OCI-LY7 (cell line): ENCODE data around the gene MORN5. TPM values are rescaled to one million over a fixed set of nuclear protein-coding genes. Genes with fewer than 3 reads are reported as not detected.

Experiments used
- BruUV-seq: library from RNA; stranded (reverse); fragments of 400-500 nt; replicated peaks from 2 replicates; lab custom pipeline; 2021; lab: Mats Ljungman, UMichigan
- CTCF ChIA-PET: fragments of 300-600 bp; sonication (Branson Sonifier 250); formaldehyde crosslinking; loops from one replicate; lab custom pipeline; 2022; ENCODE audit warnings: antibody characterized with exemption; ENCODE audit not compliant: unreplicated experiment; lab: Charles Lee
- POLR2A ChIA-PET: fragments of 300-600 bp; sonication (Branson Sonifier 250); formaldehyde crosslinking; loops from one replicate; lab custom pipeline; 2022; ENCODE audit warnings: antibody characterized with exemption; lab: Charles Lee
- DNase-seq: peaks from one replicate; pipeline ENCODE4 v3.0.0-alpha.2; 2015; ENCODE audit warnings: low spot score
- H2AFZ ChIP-seq: fragments of 200-600 bp; sonication (generic), shearing (Covaris generic); 2 replicates; pipeline ENCODE4 v1.6.1; 2014; ENCODE audit warnings: mild to moderate bottlenecking, antibody characterized with exemption, low read length, moderate library complexity
- H3K27ac ChIP-seq: fragments of 200-600 bp; sonication (generic); 2 replicates; pipeline ENCODE4 v1.5.1; 2014; ENCODE audit warnings: mixed run types, low read depth, mild to moderate bottlenecking, moderate library complexity, low read length, inconsistent platforms; ENCODE audit not compliant: poor library complexity, severe bottlenecking
- H3K36me3 ChIP-seq: fragments of 200-600 bp; sonication (generic); 2 replicates; pipeline ENCODE4 v1.6.1; 2014; ENCODE audit warnings: mild to moderate bottlenecking, antibody characterized with exemption, low read length, moderate library complexity, mixed read lengths; ENCODE audit not compliant: insufficient read depth
- H3K4me1 ChIP-seq: fragments of 200-600 bp; sonication (generic); 2 replicates; pipeline ENCODE4 v1.5.1; 2014; ENCODE audit warnings: mild to moderate bottlenecking, low read length; ENCODE audit not compliant: insufficient read depth, poor library complexity, severe bottlenecking
- H3K4me2 ChIP-seq: fragments of 200-600 bp; sonication (generic); 2 replicates; pipeline ENCODE4 v1.6.1; 2014; ENCODE audit warnings: mild to moderate bottlenecking, low read length
- H3K4me3 ChIP-seq: fragments of 200-600 bp; sonication (generic); 2 replicates; pipeline ENCODE4 v1.5.1; 2014; ENCODE audit warnings: mild to moderate bottlenecking, low read depth, low read length; ENCODE audit not compliant: poor library complexity, severe bottlenecking
- H3K79me2 ChIP-seq: fragments of 200-600 bp; sonication (generic); 2 replicates; pipeline ENCODE4 v1.6.1; 2016; ENCODE audit warnings: low read depth, mild to moderate bottlenecking, low read length, moderate library complexity, mixed read lengths; ENCODE audit not compliant: insufficient read depth
- H3K9me2 ChIP-seq: fragments of 200-600 bp; sonication (generic); 2 replicates; pipeline ENCODE4 v1.6.1; 2016; ENCODE audit warnings: mild to moderate bottlenecking, low read length, mixed read lengths; ENCODE audit not compliant: insufficient read depth
- H3K9me3 ChIP-seq: fragments of 200-600 bp; sonication (generic); 2 replicates; pipeline ENCODE4 v1.6.1; 2014; ENCODE audit warnings: mild to moderate bottlenecking, mixed run types, low read length, mixed read lengths
- H4K20me1 ChIP-seq: fragments of 200-600 bp; sonication (generic); 2 replicates; pipeline ENCODE4 v1.6.1; 2014; ENCODE audit warnings: mild to moderate bottlenecking, antibody characterized with exemption, low read length, moderate library complexity, mixed read lengths; ENCODE audit not compliant: insufficient read depth
- EZH2phosphoT487 ChIP-seq: fragments of 200-600 bp; sonication (generic); IDR thresholded peaks from 2 replicates; pipeline ENCODE4 v1.6.1; 2018; ENCODE audit warnings: low read depth, borderline replicate concordance, mild to moderate bottlenecking, mixed run types, antibody characterized with exemption, low read length, moderate library complexity, mixed read lengths
- intact Hi-C: fragments of 100-400 bp; cut with micrococcal nuclease; formaldehyde crosslinking; loops from one replicate; pipeline ENCODE4 v1.10.0; 2022; ENCODE audit not compliant: unreplicated experiment
- total RNA-seq, 2 experiments: library from RNA; depleted of rRNA in 1 of 2; stranded (reverse); fragments of >200 nt in 1 of 2; shearing (Covaris generic) in 1 of 2; gene quantifications; 2 replicates each; pipeline ENCODE4 v1.2.3, GENCODE V29; 2014 to 2022
- TF ChIP-seq, protein P1 (sequence below): fragments of 200-600 bp; sonication (generic); conservative IDR thresholded peaks from 2 replicates; pipeline ENCODE4 v1.5.1; 2014; ENCODE audit warnings: mild to moderate bottlenecking, antibody characterized with exemption, low read length, moderate library complexity, mixed read lengths

MORN5 gene
- total RNA-seq, 2 experiments from 2014 or later = not detected

DNA sequence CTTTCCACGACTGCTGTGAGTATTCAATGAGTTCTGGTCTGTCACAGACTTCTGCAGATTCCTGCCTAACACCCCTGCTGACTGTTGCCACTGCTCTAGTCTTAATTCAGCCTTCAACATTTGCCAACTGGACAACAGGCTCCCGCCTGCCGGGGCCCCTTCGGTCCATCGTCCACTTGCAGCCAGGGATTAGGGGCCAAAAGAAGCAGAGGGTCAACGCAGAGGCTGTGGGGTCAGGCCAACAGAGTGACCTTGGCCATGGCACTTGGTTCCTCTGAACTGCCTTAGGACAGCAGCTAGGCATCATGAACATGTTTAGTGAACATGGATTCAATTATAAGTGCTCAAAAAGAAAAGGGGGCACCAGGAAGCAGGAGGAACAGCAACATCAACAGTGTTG is 28.7 kb downstream of the MORN5 start:
- H3K9me3 ChIP-seq = no peaks in the 10 kb centered on the region
- ChIA-PET POLR2A (interaction anchor here (0.8 kb wide), 1 partner anchor 15 kb away, joined by 4 read pairs; no protein-coding TSS in a partner anchor), CTCF (no interaction called here)
- no peak for DNase-seq
- no peak for TF ChIP-seq EZH2phosphoT487
- TF ChIP-seq, protein P1, sequence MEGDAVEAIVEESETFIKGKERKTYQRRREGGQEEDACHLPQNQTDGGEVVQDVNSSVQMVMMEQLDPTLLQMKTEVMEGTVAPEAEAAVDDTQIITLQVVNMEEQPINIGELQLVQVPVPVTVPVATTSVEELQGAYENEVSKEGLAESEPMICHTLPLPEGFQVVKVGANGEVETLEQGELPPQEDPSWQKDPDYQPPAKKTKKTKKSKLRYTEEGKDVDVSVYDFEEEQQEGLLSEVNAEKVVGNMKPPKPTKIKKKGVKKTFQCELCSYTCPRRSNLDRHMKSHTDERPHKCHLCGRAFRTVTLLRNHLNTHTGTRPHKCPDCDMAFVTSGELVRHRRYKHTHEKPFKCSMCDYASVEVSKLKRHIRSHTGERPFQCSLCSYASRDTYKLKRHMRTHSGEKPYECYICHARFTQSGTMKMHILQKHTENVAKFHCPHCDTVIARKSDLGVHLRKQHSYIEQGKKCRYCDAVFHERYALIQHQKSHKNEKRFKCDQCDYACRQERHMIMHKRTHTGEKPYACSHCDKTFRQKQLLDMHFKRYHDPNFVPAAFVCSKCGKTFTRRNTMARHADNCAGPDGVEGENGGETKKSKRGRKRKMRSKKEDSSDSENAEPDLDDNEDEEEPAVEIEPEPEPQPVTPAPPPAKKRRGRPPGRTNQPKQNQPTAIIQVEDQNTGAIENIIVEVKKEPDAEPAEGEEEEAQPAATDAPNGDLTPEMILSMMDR = no peak
- H4K20me1 ChIP-seq = no peaks in the 10 kb centered on the region
- no peaks in the 10 kb centered on the region for H3K4me1 ChIP-seq
- H3K4me2 ChIP-seq = no peak overlapping the region
- no peak overlapping the region for H2AFZ ChIP-seq
- BruUV-seq = no TSS peak
- no peak overlapping the region for H3K4me3 ChIP-seq
- no peak overlapping the region for H3K27ac ChIP-seq
- intact Hi-C loops = no loop called here
- H3K9me2 ChIP-seq = no peaks in the 10 kb centered on the region
- H3K36me3 ChIP-seq = no peaks in the 10 kb centered on the region
- H3K79me2 ChIP-seq = no peaks in the 10 kb centered on the region

DNA sequence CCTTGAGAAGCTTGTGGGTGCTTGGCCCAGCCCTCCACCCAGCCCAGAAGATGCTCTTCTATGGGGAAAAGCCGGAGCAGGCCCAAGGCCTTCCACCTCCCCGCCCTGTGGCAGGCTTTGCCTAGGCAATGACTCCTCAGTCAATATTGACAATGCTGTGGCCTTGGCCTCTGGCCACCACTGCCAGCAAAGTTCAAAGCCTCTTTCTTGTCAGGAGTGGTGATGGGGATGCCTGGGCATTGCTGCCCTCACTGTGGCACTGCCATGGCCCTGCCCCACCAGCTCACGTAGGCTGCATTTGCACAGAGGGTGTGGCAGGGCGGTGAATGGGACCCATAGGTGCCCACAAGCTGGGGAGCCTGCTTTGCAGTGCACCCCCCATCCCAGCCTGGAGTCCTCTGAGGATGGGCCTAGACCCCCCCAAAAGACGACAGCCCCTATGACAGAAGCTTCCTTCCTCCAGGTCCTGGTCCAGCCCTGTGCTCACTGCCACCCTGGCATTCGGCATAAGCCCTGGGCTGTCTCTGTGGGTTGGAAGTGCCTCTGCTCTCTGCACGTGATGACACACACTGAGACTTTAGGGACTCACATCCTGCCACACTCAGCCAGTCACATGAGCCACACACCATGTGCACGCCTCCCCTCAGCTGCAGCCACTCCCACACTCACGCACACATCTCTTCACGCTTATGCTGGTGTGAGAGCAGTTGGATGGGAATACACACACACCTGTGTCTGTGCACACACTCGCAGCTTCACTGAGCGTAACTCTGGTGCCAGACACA is 31.1 kb downstream of the MORN5 start:
- ChIA-PET CTCF (no interaction called here), POLR2A (no interaction called here)
- intact Hi-C loops = no loop called here
- H3K4me1 ChIP-seq = no peaks in the 10 kb centered on the region
- H3K79me2 ChIP-seq = no peaks in the 10 kb centered on the region
- no peaks in the 10 kb centered on the region for H3K36me3 ChIP-seq
- TF ChIP-seq, protein P1 = no peak
- TF ChIP-seq EZH2phosphoT487 = no peak
- no peak for DNase-seq
- no peak overlapping the region for H3K4me2 ChIP-seq
- H3K27ac ChIP-seq = no peak overlapping the region
- no peaks in the 10 kb centered on the region for H4K20me1 ChIP-seq
- no peak overlapping the region for H2AFZ ChIP-seq
- no peaks in the 10 kb centered on the region for H3K9me3 ChIP-seq
- H3K4me3 ChIP-seq = no peak overlapping the region
- no peaks in the 10 kb centered on the region for H3K9me2 ChIP-seq
- no TSS peak for BruUV-seq

- no peaks in the 10 kb centered on the region for H3K36me3 ChIP-seq
- H3K9me3 ChIP-seq = no peaks in the 10 kb centered on the region
- H3K79me2 ChIP-seq = no peaks in the 10 kb centered on the region
- H3K9me2 ChIP-seq = no peaks in the 10 kb centered on the region
- H3K4me1 ChIP-seq = no peaks in the 10 kb centered on the region
- H3K4me2 ChIP-seq = no peak overlapping the region
- intact Hi-C loops = no loop called here
- no peak for DNase-seq
- no peak overlapping the region for H2AFZ ChIP-seq
- ChIA-PET POLR2A (interaction anchor here (0.6 kb wide), 1 partner anchor 1428 kb away, joined by 3 read pairs; no protein-coding TSS in a partner anchor), CTCF (no interaction called here)
- no peak for TF ChIP-seq EZH2phosphoT487
- TF ChIP-seq, protein P1 = no peak
- no peaks in the 10 kb centered on the region for H4K20me1 ChIP-seq
- no peak overlapping the region for H3K27ac ChIP-seq
- H3K4me3 ChIP-seq = no peak overlapping the region
- BruUV-seq = no TSS peak
These were observed 31.9 kb downstream of the MORN5 start for GRCh38 chr9:122191584-122191983.
